D341Med (cell line): ENCODE results near the gene POFUT2.

ENCODE experiments used
- DNase-seq: peaks from one replicate; pipeline ENCODE4 v3.0.0; 2012; ENCODE audit warnings: low spot score

POFUT2 gene

GRCh38 chr21:45222001-45222400 lies 65.7 kb downstream of the POFUT2 start:
- DNase-seq, result no peak

- DNase-seq, result no peak
Measured at GRCh38 chr21:45220714-45221490, 66.8 kb downstream of the POFUT2 start.

- no peak for DNase-seq
Measured at GRCh38 chr21:45220071-45220481, 67.6 kb downstream of the POFUT2 start.

GRCh38 chr21:45219517-45219916 lies 68.2 kb downstream of the POFUT2 start:
- no peak for DNase-seq

GRCh38 chr21:45217010-45217409 lies 70.7 kb downstream of the POFUT2 start:
- DNase-seq, result no peak

GRCh38 chr21:45215213-45215612 lies 72.5 kb downstream of the POFUT2 start:
- DNase-seq, result no peak
